Skin of body (tissue), 2 donors: ENCODE results near the gene DPF1. TPM values are rescaled to one million over a fixed set of nuclear protein-coding genes. Genes with fewer than 3 reads are reported as not detected.

ENCODE experiments used
- DNase-seq: peaks from one replicate; lab custom pipeline; 2025; lab: John Stamatoyannopoulos, UW
- total RNA-seq: library from RNA; depleted of rRNA; stranded (reverse); fragments of >200 nt; gene quantifications from one replicate; pipeline ENCODE4 v1.2.3, GENCODE V29; 2014

The DPF1 gene
- total RNA-seq, 1 donor from 2014 or later, result 0.79 TPM

DNA sequence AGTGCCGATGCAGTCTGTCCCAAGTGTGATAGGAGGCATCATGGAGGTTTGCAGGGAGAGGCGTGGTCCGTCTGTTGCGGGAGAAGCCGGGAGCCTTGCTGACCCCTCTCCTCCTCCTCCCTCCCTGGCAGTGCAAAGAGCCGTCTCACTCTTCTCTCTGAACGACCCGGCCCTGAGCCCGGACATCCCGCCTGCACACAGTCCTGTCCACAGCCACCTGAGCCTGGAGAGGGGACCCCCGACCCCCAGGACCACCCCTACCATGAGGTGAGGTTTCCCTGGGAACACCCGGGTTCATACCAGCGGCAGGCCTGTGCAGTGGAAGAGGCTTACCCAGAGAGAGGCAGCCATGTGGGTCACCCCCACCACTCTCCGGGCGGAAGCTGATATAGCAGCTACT, 22.3 kb downstream of the DPF1 start:
- DNase-seq, result no peak

DNA sequence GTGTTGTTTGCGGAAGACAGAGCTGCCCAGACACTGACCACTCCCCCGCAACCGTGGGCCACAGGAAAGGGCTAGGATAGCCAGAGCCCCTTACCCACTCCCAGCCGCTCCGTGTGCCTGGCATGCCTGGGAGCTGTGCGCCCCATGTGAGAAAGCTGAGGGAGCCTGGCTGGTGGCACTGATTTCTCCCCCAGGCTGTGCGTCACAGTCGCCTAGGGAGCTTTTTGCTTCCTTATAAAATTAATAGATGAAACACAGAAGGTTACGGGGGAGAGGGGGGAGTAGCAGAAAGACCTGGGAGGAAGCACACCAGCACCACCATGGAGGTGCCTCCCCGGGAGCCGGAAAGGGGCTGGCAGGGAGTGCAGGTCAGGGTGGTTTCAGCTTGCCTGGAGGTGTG, 24.7 kb downstream of the DPF1 start:
- no peak for DNase-seq

- DNase-seq, result no peak
These were observed 25.9 kb downstream of the DPF1 start for GRCh38 chr19:38197937-38198704.

GRCh38 chr19:38196948-38197656, 26.9 kb downstream of the DPF1 start:
- no peak for DNase-seq

DNA sequence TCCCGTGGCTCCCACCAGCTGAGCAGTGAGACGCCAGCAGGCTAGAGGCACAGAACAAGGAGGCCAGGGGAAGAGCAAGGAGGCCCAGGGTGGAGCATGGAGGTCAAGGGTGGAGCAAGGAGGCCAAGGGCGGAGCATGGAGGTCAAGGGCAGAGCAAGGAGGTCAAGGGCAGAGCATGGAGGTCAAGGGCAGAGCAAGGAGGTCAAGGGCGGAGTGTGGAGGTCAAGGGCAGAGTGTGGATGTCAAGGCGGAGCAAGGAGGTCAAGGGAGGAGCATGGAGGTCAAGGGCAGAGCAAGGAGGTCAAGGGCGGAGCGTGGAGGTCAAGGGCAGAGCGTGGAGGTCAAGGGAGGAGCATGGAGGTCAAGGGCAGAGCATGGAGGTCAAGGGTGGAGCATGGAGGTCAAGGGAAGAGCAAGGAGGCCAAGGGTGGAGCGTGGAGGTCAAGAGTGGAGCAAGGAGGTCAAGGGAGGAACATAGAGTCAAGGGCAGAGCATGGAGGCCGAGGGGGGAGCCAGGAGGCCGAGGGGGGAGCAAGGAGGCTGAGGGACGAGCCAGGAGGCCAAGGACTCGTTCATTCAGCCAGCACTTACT, 27.7 kb downstream of the DPF1 start:
- no peak for DNase-seq

GRCh38 chr19:38195237-38195636, 28.8 kb downstream of the DPF1 start:
- DNase-seq, result no peak

DNA sequence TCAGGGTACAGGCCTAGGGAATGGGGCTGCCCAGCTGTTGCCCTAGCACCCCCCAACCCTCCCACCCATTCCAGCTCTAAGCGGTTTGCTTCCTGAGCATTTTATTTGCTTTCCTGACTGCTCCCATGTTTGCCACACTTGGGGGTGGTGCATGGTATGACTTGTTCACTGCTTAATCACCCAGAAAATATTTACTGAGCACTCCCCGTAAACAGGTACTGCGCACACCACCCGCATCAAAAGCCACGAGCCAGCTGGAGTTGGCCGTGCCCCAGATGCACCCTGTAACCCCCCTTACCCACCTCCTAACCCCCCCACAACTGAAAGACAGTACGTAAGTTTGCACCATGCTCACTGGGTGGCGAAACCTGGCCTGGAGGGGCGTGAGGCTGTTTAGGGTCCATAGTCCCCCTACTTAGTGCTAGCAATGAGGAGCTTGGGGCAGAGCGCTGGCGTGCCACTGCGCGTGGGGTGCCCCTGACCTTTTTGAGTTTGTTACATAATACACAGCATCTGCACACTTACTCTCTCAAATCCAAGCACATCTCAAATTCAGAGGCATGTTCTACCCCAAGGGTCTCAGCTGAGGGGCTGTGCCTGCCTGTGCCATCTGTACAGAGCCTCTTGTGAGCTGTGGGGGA, 29.8 kb downstream of the DPF1 start:
- no peak for DNase-seq

GRCh38 chr19:38193445-38193844, 30.6 kb downstream of the DPF1 start:
- no peak for DNase-seq

- no peak for DNase-seq
These were observed 32.3 kb downstream of the DPF1 start for GRCh38 chr19:38191747-38192146.

GRCh38 chr19:38190793-38191192, 33.2 kb downstream of the DPF1 start:
- DNase-seq, result no peak

- DNase-seq, result no peak
These were observed 34.0 kb downstream of the DPF1 start for GRCh38 chr19:38190061-38190460.

GRCh38 chr19:38185562-38185961, 38.5 kb downstream of the DPF1 start:
- DNase-seq, result no peak

DNA sequence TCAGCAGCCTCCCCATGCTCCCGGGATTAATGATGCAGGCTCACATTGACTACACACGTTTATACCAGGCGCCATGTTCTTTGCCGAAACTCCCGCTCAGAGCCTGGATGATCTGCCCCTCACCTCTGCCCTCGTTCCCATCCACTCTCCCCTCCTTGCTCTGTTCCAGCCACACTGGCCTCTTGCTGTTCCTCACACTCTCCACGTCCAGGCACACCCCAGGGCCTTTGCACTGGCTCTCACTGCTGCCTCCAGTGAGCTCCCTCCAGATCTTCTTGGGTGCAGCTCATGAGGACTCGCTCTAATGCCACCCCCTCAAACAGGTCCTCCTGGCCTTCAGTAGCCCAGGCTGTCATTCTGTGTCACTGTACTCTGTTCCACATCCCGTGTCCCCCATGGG, 39.2 kb downstream of the DPF1 start:
- DNase-seq, result no peak

DNA sequence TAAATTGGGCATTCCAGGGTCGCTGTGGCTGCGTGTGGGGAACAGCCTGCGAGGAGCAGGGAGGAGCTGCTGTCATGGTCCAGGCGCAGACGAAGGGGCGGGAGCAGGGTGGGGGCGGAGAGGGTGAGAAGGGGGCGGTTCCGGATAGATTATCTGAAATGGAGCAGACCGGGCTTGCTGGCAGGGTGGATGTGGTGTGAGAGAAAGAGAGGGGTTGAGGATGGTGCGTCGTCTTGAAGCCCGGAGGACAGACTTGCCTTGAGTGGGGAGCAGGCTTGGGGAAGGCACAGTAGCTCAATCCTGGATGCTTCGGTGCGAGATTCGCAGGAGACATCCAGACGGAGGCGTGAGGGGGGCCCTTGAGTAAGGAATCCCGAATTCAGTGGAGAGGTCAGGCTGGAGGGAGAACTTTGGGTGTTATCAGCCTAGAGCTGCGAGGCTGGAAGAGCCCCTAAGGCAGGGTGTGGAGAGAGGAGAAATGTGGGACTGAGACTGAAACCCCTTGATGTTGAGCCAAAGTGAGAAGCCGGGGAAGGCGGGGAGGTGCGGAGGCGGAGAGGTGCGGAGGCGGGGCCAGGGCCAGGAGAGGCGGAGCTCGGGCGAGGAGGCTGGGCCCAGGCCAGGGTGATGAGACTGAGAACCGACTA, 40.6 kb downstream of the DPF1 start:
- peak; percentile 24 for DNase-seq

DNA sequence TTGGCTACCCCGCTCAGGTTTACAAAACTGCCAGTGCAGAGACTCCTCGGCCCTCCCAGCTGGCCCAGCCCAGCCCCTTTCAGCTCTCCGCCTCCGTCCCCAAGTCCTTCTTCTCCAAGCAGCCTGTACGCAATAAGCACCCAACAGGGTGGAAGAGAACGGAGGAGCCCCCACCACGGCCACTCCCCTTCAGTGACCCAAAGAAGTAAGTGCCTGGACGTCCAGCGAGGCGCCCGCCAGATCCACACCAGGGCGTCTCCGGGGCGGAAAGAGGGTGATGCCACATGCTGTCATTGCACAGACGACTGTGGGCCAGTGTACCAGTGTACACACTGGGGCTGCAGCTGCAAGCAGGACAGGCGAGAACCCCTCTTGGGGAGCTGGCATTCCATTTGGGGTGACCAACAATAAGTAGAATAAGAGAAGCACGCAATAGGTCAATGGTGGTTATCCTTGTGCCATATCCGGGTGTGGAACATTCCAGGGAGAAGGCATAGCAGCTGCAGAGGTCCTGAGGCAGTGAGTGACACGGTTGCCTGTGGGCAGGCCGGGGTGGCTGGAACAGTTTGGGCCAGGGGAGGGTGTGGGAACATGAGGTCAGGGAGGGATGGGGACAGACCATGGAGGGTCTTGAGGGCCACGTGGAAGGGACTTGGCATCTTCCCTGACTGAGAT, 41.3 kb downstream of the DPF1 start:
- DNase-seq, result no peak

GRCh38 chr19:38180071-38180470, 44.0 kb downstream of the DPF1 start:
- DNase-seq, result no peak

- no peak for DNase-seq
These were observed 48.6 kb downstream of the DPF1 start for GRCh38 chr19:38175422-38175821.

DNA sequence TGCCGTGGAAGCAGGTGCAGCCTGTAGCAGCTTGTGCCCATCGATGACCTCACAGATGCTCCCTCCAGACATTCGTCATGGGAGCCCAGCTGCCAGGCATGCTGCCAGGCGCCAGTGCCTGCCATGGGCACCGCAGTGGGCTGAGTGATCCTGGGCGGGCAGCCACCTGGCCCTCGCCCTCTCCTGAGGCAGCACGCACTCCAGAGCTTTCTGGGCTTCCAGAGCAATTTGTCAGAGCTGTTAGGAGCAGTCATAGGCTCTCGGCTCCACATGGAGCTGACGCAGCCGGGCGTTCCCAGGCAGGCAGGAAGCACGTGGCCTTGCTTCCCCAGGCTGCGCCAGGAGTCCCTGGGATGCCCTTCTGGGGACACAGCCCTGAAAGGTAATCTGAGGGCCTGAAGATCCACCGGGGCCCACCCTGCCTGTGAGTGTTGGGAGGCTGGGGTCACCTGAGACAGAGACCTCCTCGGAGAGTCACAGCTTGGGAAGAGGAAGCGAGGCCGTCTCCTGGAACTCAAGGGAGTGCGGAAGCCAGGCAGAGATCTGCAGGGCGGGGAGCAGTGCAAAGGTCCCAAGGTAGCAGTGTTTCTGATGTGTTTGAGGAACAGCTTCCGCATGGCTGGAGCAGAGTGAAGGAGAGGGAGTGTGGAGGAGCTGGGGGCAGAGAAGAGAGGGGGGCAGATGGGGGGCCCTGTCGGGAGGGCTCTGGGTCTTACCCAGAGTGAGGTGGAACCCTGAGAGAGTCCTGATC, 50.6 kb downstream of the DPF1 start:
- no peak for DNase-seq

GRCh38 chr19:38172001-38172400, 52.0 kb downstream of the DPF1 start:
- DNase-seq, result no peak

DNA sequence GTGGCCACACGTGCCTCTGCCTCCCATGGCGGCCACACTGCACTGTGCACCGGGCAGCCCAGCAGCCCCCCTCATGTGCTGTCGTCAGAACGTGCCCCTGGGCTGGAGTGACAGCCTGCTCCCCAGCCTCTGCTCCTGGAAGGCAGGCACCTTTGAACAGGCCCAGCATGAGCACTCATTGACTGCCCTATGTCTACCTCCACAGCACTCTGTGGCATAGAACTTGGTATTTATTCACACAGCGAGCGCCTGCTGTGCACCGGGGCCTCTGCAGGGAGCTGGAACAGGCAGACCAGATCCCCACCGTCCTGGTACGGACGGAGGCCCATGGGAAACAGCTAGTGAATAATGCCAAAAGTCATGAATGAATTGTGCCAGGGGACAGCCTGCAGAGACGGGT, 53.7 kb downstream of the DPF1 start:
- no peak for DNase-seq
